HEK293 (cell line): ENCODE measurements around the gene SLC25A26.

ENCODE experiments used
- CTCF ChIA-PET: fragments of 350-600 bp; formaldehyde crosslinking; extraction: SDS; loops from one replicate; lab custom pipeline; 2021; ENCODE audit warnings: antibody characterized with exemption; lab: Yijun Ruan, JAX
- POLR2A ChIA-PET: fragments of 300-600 bp; formaldehyde crosslinking; extraction: SDS; loops from one replicate; lab custom pipeline; 2020; ENCODE audit warnings: antibody characterized with exemption, inconsistent platforms; lab: Yijun Ruan, JAX
- H3K27ac ChIP-seq: fragments of 200-500 bp; sonication (Bioruptor generic); 2 replicates; pipeline ENCODE4 v1.5.1; 2014; ENCODE audit warnings: low read depth, low read length, control low read depth, inconsistent platforms; ENCODE audit errors: extremely low read depth
- H3K36me3 ChIP-seq, 2 experiments: fragments of 200-500 bp in 1 of 2; sonication (Bioruptor generic) in 1 of 2; 1 replicate in 1 of 2; 2 replicates in 1 of 2; pipeline ENCODE4 v1.5.1; 2014 to 2017; ENCODE audit warnings: inconsistent platforms in 2 of 2, low read length in 2 of 2; ENCODE audit not compliant: control insufficient read depth in 2 of 2, insufficient read depth in 1 of 2
- H3K4me1 ChIP-seq: fragments of 200-500 bp; sonication (Bioruptor generic); 2 replicates; pipeline ENCODE4 v1.5.1; 2014; ENCODE audit warnings: mild to moderate bottlenecking, low read length, inconsistent platforms; ENCODE audit not compliant: control insufficient read depth, insufficient read depth
- H3K4me3 ChIP-seq: 2 replicates; pipeline ENCODE4 v1.5.1; 2011; ENCODE audit warnings: low read depth, mild to moderate bottlenecking, control low read depth, low read length, moderate library complexity
- H3K9me3 ChIP-seq: fragments of 200-500 bp; sonication (Bioruptor generic); 2 replicates; pipeline ENCODE4 v1.5.1; 2014; ENCODE audit warnings: low read depth, low read length, inconsistent platforms; ENCODE audit not compliant: control insufficient read depth, insufficient read depth
- BCL6B ChIP-seq: fragments of 450-650 bp; formaldehyde crosslinking; IDR thresholded peaks from 2 replicates; pipeline ENCODE4 v1.5.1; 2017; ENCODE audit warnings: missing biosample characterization, missing genetic modification characterization
- GLIS1 ChIP-seq: fragments of 450-650 bp; formaldehyde crosslinking; IDR thresholded peaks from 2 replicates; pipeline ENCODE4 v1.5.1; 2016; ENCODE audit warnings: missing biosample characterization, missing genetic modification characterization
- KLF1 ChIP-seq: fragments of 450-650 bp; formaldehyde crosslinking; IDR thresholded peaks from 2 replicates; pipeline ENCODE4 v1.5.1; 2016; ENCODE audit warnings: missing biosample characterization, missing genetic modification characterization
- KLF10 ChIP-seq: fragments of 450-650 bp; IDR thresholded peaks from 2 replicates; pipeline ENCODE4 v1.5.1; 2018; ENCODE audit warnings: missing biosample characterization, mild to moderate bottlenecking, missing genetic modification characterization
- OVOL3 ChIP-seq: fragments of 450-650 bp; formaldehyde crosslinking; IDR thresholded peaks from 2 replicates; pipeline ENCODE4 v1.5.1; 2016; ENCODE audit warnings: missing biosample characterization, missing genetic modification characterization
- REST ChIP-seq: fragments of 450-650 bp; formaldehyde crosslinking; IDR thresholded peaks from 2 replicates; pipeline ENCODE4 v1.5.1; 2016; ENCODE audit warnings: missing biosample characterization, missing genetic modification characterization
- ZBTB1 ChIP-seq: fragments of 450-650 bp; formaldehyde crosslinking; IDR thresholded peaks from 2 replicates; pipeline ENCODE4 v1.5.1; 2016; ENCODE audit warnings: missing biosample characterization, missing genetic modification characterization
- ZBTB20 ChIP-seq: fragments of 450-650 bp; formaldehyde crosslinking; IDR thresholded peaks from 2 replicates; pipeline ENCODE4 v1.5.1; 2016; ENCODE audit warnings: missing biosample characterization, missing genetic modification characterization
- ZBTB48 ChIP-seq: fragments of 450-650 bp; formaldehyde crosslinking; IDR thresholded peaks from 2 replicates; pipeline ENCODE4 v1.5.1; 2016; ENCODE audit warnings: missing biosample characterization, missing genetic modification characterization
- ZBTB7A ChIP-seq: fragments of 450-650 bp; formaldehyde crosslinking; IDR thresholded peaks from 2 replicates; pipeline ENCODE4 v1.5.1; 2016; ENCODE audit warnings: low read depth, missing biosample characterization, missing genetic modification characterization
- ZNF140 ChIP-seq: fragments of 450-650 bp; formaldehyde crosslinking; IDR thresholded peaks from 2 replicates; pipeline ENCODE4 v1.5.1; 2016; ENCODE audit warnings: missing biosample characterization, missing genetic modification characterization
- ZNF391 ChIP-seq: fragments of 450-650 bp; formaldehyde crosslinking; IDR thresholded peaks from 2 replicates; pipeline ENCODE4 v1.5.1; 2016; ENCODE audit warnings: low read depth, missing biosample characterization, missing genetic modification characterization, borderline replicate concordance
- ZNF423 ChIP-seq: fragments of 450-650 bp; formaldehyde crosslinking; IDR thresholded peaks from 2 replicates; pipeline ENCODE4 v1.5.1; 2016; ENCODE audit warnings: missing biosample characterization, missing genetic modification characterization
- ZNF449 ChIP-seq: fragments of 450-650 bp; formaldehyde crosslinking; IDR thresholded peaks from 2 replicates; pipeline ENCODE4 v1.5.1; 2017; ENCODE audit warnings: missing biosample characterization, mild to moderate bottlenecking, missing genetic modification characterization, moderate library complexity
- ZNF473 ChIP-seq: fragments of 450-650 bp; formaldehyde crosslinking; IDR thresholded peaks from 2 replicates; pipeline ENCODE4 v1.5.1; 2017; ENCODE audit warnings: missing biosample characterization, missing genetic modification characterization
- ZNF48 ChIP-seq: fragments of 450-650 bp; formaldehyde crosslinking; IDR thresholded peaks from 2 replicates; pipeline ENCODE4 v1.5.1; 2016; ENCODE audit warnings: missing biosample characterization, missing genetic modification characterization
- ZNF501 ChIP-seq: fragments of 450-650 bp; formaldehyde crosslinking; IDR thresholded peaks from 2 replicates; pipeline ENCODE4 v1.5.1; 2016; ENCODE audit warnings: missing biosample characterization, missing genetic modification characterization
- ZNF510 ChIP-seq: fragments of 450-650 bp; formaldehyde crosslinking; IDR thresholded peaks from 2 replicates; pipeline ENCODE4 v1.5.1; 2018; ENCODE audit warnings: mild to moderate bottlenecking, missing genetic modification characterization, missing biosample characterization; ENCODE audit not compliant: insufficient replicate concordance
- ZNF514 ChIP-seq: fragments of 450-650 bp; formaldehyde crosslinking; IDR thresholded peaks from 2 replicates; pipeline ENCODE4 v1.5.1; 2016; ENCODE audit warnings: missing biosample characterization, missing genetic modification characterization
- ZNF560 ChIP-seq: fragments of 450-650 bp; formaldehyde crosslinking; IDR thresholded peaks from 2 replicates; pipeline ENCODE4 v1.5.1; 2017; ENCODE audit warnings: missing biosample characterization, missing genetic modification characterization, borderline replicate concordance
- ZNF600 ChIP-seq: fragments of 450-650 bp; formaldehyde crosslinking; IDR thresholded peaks from 2 replicates; pipeline ENCODE4 v1.5.1; 2016; ENCODE audit warnings: missing biosample characterization, missing genetic modification characterization
- ZNF610 ChIP-seq: fragments of 450-650 bp; formaldehyde crosslinking; IDR thresholded peaks from 2 replicates; pipeline ENCODE4 v1.5.1; 2016; ENCODE audit warnings: missing biosample characterization, missing genetic modification characterization, borderline replicate concordance
- ZNF639 ChIP-seq: fragments of 450-650 bp; formaldehyde crosslinking; IDR thresholded peaks from 2 replicates; pipeline ENCODE4 v1.5.1; 2016; ENCODE audit warnings: missing biosample characterization, missing genetic modification characterization
- ZSCAN18 ChIP-seq: fragments of 450-650 bp; formaldehyde crosslinking; IDR thresholded peaks from 2 replicates; pipeline ENCODE4 v1.5.1; 2016; ENCODE audit warnings: missing biosample characterization, missing genetic modification characterization

The SLC25A26 gene

GRCh38 chr3:66268864-66269263, 48.1 kb downstream of the SLC25A26 start:
- Histone ChIP-seq H3K4me1 (no peaks in the 10 kb centered on the region), H3K27ac (no peak overlapping the region), H3K9me3 (no peaks in the 10 kb centered on the region), H3K36me3 (no peaks in the 10 kb centered on the region), H3K4me3 (no peak overlapping the region)
- ChIA-PET CTCF (no interaction called here), POLR2A (no interaction called here)
- TF ChIP-seq ZNF423 (tag by site-specific recombination) (no peak), KLF10 (tag by site-specific recombination) (no peak), ZBTB20 (no peak), ZBTB7A (tag by site-specific recombination) (no peak)

- POLR2A ChIA-PET: no interaction called here
- Histone ChIP-seq H3K9me3 (no peaks in the 10 kb centered on the region), H3K36me3 (no peaks in the 10 kb centered on the region), H3K4me3 (no peak overlapping the region), H3K4me1 (no peaks in the 10 kb centered on the region), H3K27ac (no peak overlapping the region)
- CTCF ChIA-PET: interaction anchor here (0.7 kb wide), 1 partner anchor 8 kb away, joined by 3 read pairs; no protein-coding TSS in a partner anchor
- no peak for TF ChIP-seq ZNF391 (tag by site-specific recombination)
- TF ChIP-seq ZNF510 (tag by site-specific recombination): no peak
- no peak for TF ChIP-seq ZSCAN18 (tag by site-specific recombination)
- TF ChIP-seq KLF1 (tag by site-specific recombination): no peak
- no peak for TF ChIP-seq ZNF610 (tag by site-specific recombination)
- no peak for TF ChIP-seq ZNF600 (tag by site-specific recombination)
- no peak for TF ChIP-seq ZNF473 (tag by site-specific recombination)
- TF ChIP-seq ZNF560 (tag by site-specific recombination): no peak
- no peak for TF ChIP-seq ZBTB1 (tag by site-specific recombination)
- no peak for TF ChIP-seq OVOL3 (tag by site-specific recombination)
- TF ChIP-seq ZNF501 (tag by site-specific recombination): no peak
- TF ChIP-seq BCL6B (tag by site-specific recombination): no peak
- TF ChIP-seq GLIS1 (tag by site-specific recombination): no peak
Observed at GRCh38 chr3:66269411-66269810, 48.6 kb downstream of the SLC25A26 start.

GRCh38 chr3:66270288-66270687, 49.5 kb downstream of the SLC25A26 start:
- ChIA-PET CTCF (interaction anchor here (0.8 to 1.8 kb wide), 3 partner anchors 16 to 519 kb away, joined by 3 to 8 read pairs (median 3); no protein-coding TSS in a partner anchor), POLR2A (no interaction called here)
- H3K27ac ChIP-seq: no peak overlapping the region
- no peak overlapping the region for H3K4me3 ChIP-seq
- H3K4me1 ChIP-seq: no peaks in the 10 kb centered on the region
- no peaks in the 10 kb centered on the region for H3K36me3 ChIP-seq
- no peaks in the 10 kb centered on the region for H3K9me3 ChIP-seq
- no peak for TF ChIP-seq KLF1 (tag by site-specific recombination)
- TF ChIP-seq REST (tag by site-specific recombination): no peak
- TF ChIP-seq ZNF449 (tag by site-specific recombination): no peak
- TF ChIP-seq ZNF140 (tag by site-specific recombination): no peak
- TF ChIP-seq ZNF48 (tag by site-specific recombination): no peak
- TF ChIP-seq ZNF514 (tag by site-specific recombination): no peak
- no peak for TF ChIP-seq ZBTB48 (tag by site-specific recombination)
- TF ChIP-seq ZNF639 (tag by site-specific recombination): no peak
- TF ChIP-seq ZBTB7A (tag by site-specific recombination): no peak
